SJSA1 (cell line): ENCODE results near the gene FGF3. TPM values are rescaled to one million over a fixed set of nuclear protein-coding genes. Genes with fewer than 3 reads are reported as not detected.

Source experiments
- DNase-seq, 2 experiments: peaks; one replicate each; pipeline ENCODE4 v3.0.0-alpha.2; 2015 to 2020; ENCODE audit warnings: low spot score in 2 of 2, low read depth in 1 of 2
- H3K27ac ChIP-seq: fragments of 250-450 bp; sonication (Bioruptor Pico); 2 replicates; pipeline ENCODE4 v1.5.1; 2020; ENCODE audit warnings: mild to moderate bottlenecking, moderate library complexity
- H3K27me3 ChIP-seq: fragments of 250-450 bp; sonication (Bioruptor Pico); replicated peaks from 2 replicates; pipeline ENCODE4 v1.5.1; 2020; ENCODE audit warnings: mild to moderate bottlenecking, moderate library complexity
- H3K36me3 ChIP-seq: fragments of 250-450 bp; sonication (Bioruptor Pico); 2 replicates; pipeline ENCODE4 v1.5.1; 2020; ENCODE audit warnings: mild to moderate bottlenecking
- H3K4me1 ChIP-seq: fragments of 250-450 bp; sonication (Bioruptor Pico); replicated peaks from 2 replicates; pipeline ENCODE4 v1.6.1; 2021; ENCODE audit warnings: mild to moderate bottlenecking
- H3K4me3 ChIP-seq: fragments of 250-450 bp; sonication (Bioruptor Pico); 2 replicates; pipeline ENCODE4 v1.5.1; 2020; ENCODE audit warnings: mild to moderate bottlenecking
- H3K9me3 ChIP-seq: fragments of 250-450 bp; sonication (Bioruptor Pico); replicated peaks from 2 replicates; pipeline ENCODE4 v1.5.1; 2020; ENCODE audit warnings: mild to moderate bottlenecking
- total RNA-seq: library from RNA; depleted of rRNA; stranded (reverse); fragments of >200 nt; shearing (Covaris generic); gene quantifications from 2 replicates; pipeline ENCODE4 v1.2.3, GENCODE V29; 2014

The FGF3 gene
- total RNA-seq, 1 experiment from 2014 or later: not detected

- H3K36me3 ChIP-seq: no peaks in the 10 kb centered on the region
- peaks cover 25% of the 10 kb centered on the region for H3K4me1 ChIP-seq
- H3K27ac ChIP-seq: no peak overlapping the region
- H3K4me3 ChIP-seq: no peak overlapping the region
- peak in 1 of 2 experiments; percentile 50 for DNase-seq
- H3K27me3 ChIP-seq: peaks cover 13% of the 10 kb centered on the region; the same call in 1 of the 2 replicates
- H3K9me3 ChIP-seq: no peaks in the 10 kb centered on the region
Measured at GRCh38 chr11:69860796-69861445, 41.7 kb upstream of the FGF3 start.

- H3K9me3 ChIP-seq: no peaks in the 10 kb centered on the region
- DNase-seq: peak in 1 of 2 experiments; percentile 41
- no peaks in the 10 kb centered on the region for H3K36me3 ChIP-seq
- H3K27ac ChIP-seq: no peak overlapping the region
- H3K27me3 ChIP-seq: peaks cover 13% of the 10 kb centered on the region; the same call in 1 of the 2 replicates
- no peak overlapping the region for H3K4me3 ChIP-seq
- peaks cover 25% of the 10 kb centered on the region for H3K4me1 ChIP-seq
Measured at GRCh38 chr11:69860244-69860643, 41.0 kb upstream of the FGF3 start.

DNA sequence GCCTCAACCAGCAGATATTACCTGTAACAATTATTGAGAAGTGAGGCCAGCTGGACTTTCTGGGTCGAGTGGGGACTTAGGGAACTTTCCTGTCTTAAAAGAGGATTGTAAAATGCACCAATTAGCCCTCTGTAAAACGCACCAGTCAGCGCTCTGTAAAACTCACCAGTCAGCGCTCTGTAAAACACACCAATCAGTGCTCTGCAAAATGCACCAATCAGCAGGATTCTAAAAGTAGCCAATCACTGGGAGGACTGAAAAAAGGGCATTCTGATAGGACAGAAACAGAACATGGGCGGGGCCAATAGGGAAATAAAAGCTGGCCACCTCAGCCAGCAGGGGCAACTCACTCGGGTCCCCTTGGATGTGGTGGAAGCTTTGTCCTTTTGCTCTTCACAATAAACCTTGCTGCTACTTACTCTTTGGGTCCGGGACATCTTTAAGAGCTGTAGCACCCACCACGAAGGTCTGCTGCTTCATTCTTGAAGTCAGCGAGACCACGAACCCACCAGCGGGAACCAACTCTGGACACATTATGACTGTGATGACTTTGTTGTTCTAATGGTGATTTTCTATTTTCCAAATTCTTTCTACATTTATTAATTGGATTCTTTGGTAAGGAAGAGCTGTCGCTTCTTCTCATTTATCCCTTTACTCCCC, 40.2 kb upstream of the FGF3 start:
- Histone ChIP-seq H3K27ac (no peak overlapping the region), H3K36me3 (no peaks in the 10 kb centered on the region), H3K4me1 (peaks cover 33% of the 10 kb centered on the region), H3K4me3 (no peak overlapping the region), H3K27me3 (peaks cover 13% of the 10 kb centered on the region; the same call in 1 of the 2 replicates), H3K9me3 (no peaks in the 10 kb centered on the region)
- DNase-seq: peak in 1 of 2 experiments; percentile 42

- Histone ChIP-seq H3K9me3 (peaks cover 16% of the 10 kb centered on the region), H3K27me3 (peaks cover 29% of the 10 kb centered on the region), H3K4me3 (no peak overlapping the region), H3K36me3 (no peaks in the 10 kb centered on the region), H3K27ac (no peak overlapping the region), H3K4me1 (peaks cover 10% of the 10 kb centered on the region)
- DNase-seq: peak in 1 of 2 experiments; percentile 2
Measured at GRCh38 chr11:69855421-69855820, 36.2 kb upstream of the FGF3 start.

DNA sequence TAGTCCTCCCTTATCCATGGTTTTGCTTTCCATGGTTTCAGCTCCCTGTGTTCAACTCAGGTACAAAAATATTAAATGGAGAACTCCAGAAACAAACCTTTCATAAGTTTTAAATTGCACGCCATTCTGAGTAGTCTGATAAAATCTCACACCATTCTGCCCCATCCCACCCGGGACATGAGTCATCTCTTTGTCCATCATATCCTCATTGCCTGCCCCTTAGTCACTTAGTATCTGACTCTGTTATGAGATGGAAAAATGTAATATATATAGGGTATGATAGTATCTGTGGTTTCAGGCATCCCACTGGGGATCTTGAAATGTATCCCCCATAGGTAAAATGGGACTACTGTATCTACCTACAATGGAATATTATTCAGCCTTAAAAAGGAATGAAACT, 35.5 kb upstream of the FGF3 start:
- H3K4me1 ChIP-seq: peaks cover 10% of the 10 kb centered on the region
- no peak overlapping the region for H3K4me3 ChIP-seq
- peak overlapping the region; percentile 13; the same call in 1 of the 2 replicates for H3K27ac ChIP-seq
- peaks cover 29% of the 10 kb centered on the region for H3K27me3 ChIP-seq
- DNase-seq: peak; percentile 67 to 69
- H3K9me3 ChIP-seq: peaks cover 16% of the 10 kb centered on the region
- H3K36me3 ChIP-seq: no peaks in the 10 kb centered on the region

DNA sequence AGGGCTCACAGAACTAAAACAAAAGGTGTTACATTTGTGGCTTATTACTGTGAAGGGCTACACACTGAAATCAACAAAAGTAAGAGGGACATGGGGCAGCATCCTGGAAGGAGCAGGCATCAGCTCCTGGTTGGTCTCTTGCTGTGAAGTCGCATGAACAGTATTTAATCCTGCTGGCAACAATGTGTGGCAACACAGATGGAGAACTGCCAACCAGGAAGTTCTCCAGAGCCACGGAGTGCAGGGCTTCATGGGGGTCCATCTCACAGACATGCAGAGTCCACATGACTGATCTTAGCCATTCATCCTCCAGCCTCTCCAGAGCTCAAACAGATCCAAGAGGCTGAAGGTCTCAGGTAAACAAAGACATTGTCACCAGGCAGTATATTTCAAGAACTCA, 32.8 kb upstream of the FGF3 start:
- Histone ChIP-seq H3K9me3 (peaks cover 21% of the 10 kb centered on the region), H3K27me3 (peaks cover 30% of the 10 kb centered on the region), H3K36me3 (no peaks in the 10 kb centered on the region)

DNA sequence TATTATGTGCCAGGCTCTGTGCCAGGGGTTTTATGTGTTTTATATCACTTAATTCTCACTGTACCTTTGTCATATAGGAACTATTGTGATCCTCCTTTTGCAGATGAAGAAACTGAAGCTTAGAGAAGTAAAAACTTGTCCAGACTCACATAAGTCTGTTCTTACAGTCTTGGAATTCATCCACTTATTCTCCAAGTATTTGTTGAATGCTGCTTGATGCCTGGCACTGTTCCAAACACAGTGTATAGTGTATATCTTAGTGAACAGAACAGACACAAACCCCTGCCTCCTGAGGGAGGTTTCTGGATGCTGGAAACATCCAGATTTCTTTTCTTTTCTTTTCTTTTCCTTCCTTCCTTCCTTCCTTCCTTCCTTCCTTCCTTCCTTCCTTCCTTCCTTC, 29.0 kb upstream of the FGF3 start:
- peak in 1 of 2 experiments; percentile 45 for DNase-seq
- Histone ChIP-seq H3K27me3 (peaks cover 40% of the 10 kb centered on the region), H3K27ac (no peak overlapping the region), H3K4me1 (no peaks in the 10 kb centered on the region), H3K4me3 (no peak overlapping the region), H3K9me3 (peaks cover 21% of the 10 kb centered on the region), H3K36me3 (no peaks in the 10 kb centered on the region)

More for the DNA sequence above, 32.8 kb upstream of the FGF3 start:
- Histone ChIP-seq H3K4me1 (peaks cover 10% of the 10 kb centered on the region), H3K4me3 (no peak overlapping the region), H3K27ac (no peak overlapping the region)
- DNase-seq: peak in 1 of 2 experiments; percentile 42

GRCh38 chr11:69844396-69844795, 25.2 kb upstream of the FGF3 start:
- H3K36me3 ChIP-seq: no peaks in the 10 kb centered on the region
- peak in 1 of 2 experiments; percentile 2 for DNase-seq
- no peak overlapping the region for H3K4me3 ChIP-seq
- peaks cover 35% of the 10 kb centered on the region for H3K27me3 ChIP-seq
- no peak overlapping the region for H3K27ac ChIP-seq
- no peaks in the 10 kb centered on the region for H3K4me1 ChIP-seq
- H3K9me3 ChIP-seq: peaks cover 5% of the 10 kb centered on the region; the same call in 1 of the 2 replicates

- Histone ChIP-seq H3K9me3 (no peaks in the 10 kb centered on the region; the same call in 1 of the 2 replicates), H3K4me3 (no peak overlapping the region), H3K4me1 (no peaks in the 10 kb centered on the region), H3K27me3 (peaks cover 28% of the 10 kb centered on the region), H3K27ac (no peak overlapping the region), H3K36me3 (no peaks in the 10 kb centered on the region)
- DNase-seq: peak in 1 of 2 experiments; percentile 43
Measured at GRCh38 chr11:69843529-69843921, 24.3 kb upstream of the FGF3 start.

GRCh38 chr11:69842746-69843528, 23.7 kb upstream of the FGF3 start:
- H3K27me3 ChIP-seq: peaks cover 28% of the 10 kb centered on the region
- H3K4me3 ChIP-seq: no peak overlapping the region
- H3K36me3 ChIP-seq: no peaks in the 10 kb centered on the region
- no peaks in the 10 kb centered on the region; the same call in 1 of the 2 replicates for H3K9me3 ChIP-seq
- peak in 1 of 2 experiments; percentile 51 for DNase-seq
- no peaks in the 10 kb centered on the region for H3K4me1 ChIP-seq
- H3K27ac ChIP-seq: no peak overlapping the region

DNA sequence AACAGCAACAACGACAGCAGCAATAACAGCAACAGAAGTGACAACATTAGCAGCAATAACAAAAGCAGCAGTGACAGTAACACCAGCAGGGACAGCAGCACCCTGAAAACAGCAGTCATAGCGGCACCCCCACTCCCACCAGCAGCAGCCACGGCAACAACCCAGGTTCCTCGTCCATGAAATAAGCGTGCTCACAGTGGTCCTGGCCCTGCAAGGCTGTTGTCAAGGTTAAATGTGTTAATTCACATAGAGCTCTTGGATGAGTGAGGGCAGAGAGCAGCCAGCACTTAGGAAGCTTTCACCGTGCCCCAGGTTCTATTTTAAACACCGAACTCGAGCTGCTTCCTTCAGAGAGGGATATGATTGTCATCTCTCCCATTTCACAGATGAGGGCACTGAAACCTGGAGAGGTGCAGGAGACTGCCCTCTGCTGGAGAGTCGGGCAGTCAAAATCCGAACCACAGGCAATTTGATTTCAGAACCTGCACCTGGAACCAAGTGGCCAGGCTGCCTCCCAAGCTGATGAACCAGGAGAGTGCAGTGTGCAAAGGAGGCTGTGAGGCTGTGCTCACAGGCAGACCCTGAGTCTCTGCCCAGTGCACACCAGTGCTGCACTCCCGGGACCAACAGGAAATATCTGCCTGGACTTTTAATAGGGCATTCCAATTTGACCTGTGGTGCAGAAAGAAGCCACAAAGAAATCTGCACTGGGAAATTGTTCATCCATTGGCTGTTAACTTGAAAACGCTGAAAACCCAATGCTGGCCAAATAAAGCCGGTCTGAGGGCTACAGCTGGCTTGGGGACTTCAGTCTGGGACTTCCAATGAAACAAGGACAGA, 22.9 kb upstream of the FGF3 start:
- peak; percentile 43 to 63 for DNase-seq
- no peak overlapping the region for H3K4me3 ChIP-seq
- peaks cover 23% of the 10 kb centered on the region for H3K27me3 ChIP-seq
- H3K27ac ChIP-seq: no peak overlapping the region
- H3K4me1 ChIP-seq: no peaks in the 10 kb centered on the region
- H3K36me3 ChIP-seq: no peaks in the 10 kb centered on the region
- no peaks in the 10 kb centered on the region; the same call in 1 of the 2 replicates for H3K9me3 ChIP-seq

DNA sequence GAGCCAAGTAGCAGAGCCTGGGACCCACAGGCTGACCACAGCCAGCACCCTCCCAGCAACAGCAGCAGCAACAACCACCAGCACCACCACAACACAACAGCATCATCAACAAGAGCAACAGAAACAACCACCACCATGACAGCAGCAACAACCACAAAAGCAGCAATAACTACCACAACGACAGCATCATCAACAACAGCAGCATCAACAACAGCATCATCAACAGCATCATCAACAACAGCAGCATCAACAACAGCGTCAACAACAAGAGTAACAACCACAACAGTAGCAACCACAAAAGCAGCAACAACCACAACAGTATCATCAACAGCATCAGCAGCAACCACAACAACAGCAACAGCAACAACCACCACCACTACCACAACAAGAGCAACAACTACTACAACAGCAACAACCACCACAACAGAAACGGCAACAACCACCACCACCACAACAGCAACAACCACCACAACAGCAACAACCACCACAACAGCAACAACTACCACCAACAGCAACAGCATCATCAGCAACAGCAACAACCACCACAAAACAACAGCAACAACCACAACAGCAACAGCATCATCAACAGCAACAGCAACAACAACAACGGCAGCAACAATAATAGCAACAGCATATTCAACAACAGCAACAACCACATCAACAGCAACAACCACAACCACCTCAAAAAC, 22.1 kb upstream of the FGF3 start:
- Histone ChIP-seq H3K9me3 (no peaks in the 10 kb centered on the region; the same call in 1 of the 2 replicates), H3K4me1 (no peaks in the 10 kb centered on the region), H3K27ac (no peak overlapping the region), H3K4me3 (no peak overlapping the region), H3K36me3 (no peaks in the 10 kb centered on the region), H3K27me3 (peaks cover 23% of the 10 kb centered on the region)
- peak in 1 of 2 experiments; percentile 39 for DNase-seq
